OCI-LY7 (cell line): ENCODE results near the gene RPL36A. TPM values are rescaled to one million over a fixed set of nuclear protein-coding genes. Genes with fewer than 3 reads are reported as not detected.
A peak's percentile ranks its signal among the peaks of the same experiment; 100 is the strongest.

ENCODE experiments used
- Bru-seq: library from RNA; stranded (reverse); fragments of 400-500 nt; gene quantifications from one replicate; lab custom pipeline; 2021; lab: Mats Ljungman, UMichigan
- BruChase-seq, 2 experiments: library from RNA; stranded (reverse); fragments of 400-500 nt; gene quantifications; one replicate each; lab custom pipeline; 2021; lab: Mats Ljungman, UMichigan
- BruUV-seq: library from RNA; stranded (reverse); fragments of 400-500 nt; replicated peaks from 2 replicates; lab custom pipeline; 2021; lab: Mats Ljungman, UMichigan
- CTCF ChIA-PET: fragments of 300-600 bp; sonication (Branson Sonifier 250); formaldehyde crosslinking; loops from one replicate; lab custom pipeline; 2022; ENCODE audit warnings: antibody characterized with exemption; ENCODE audit not compliant: unreplicated experiment; lab: Charles Lee
- POLR2A ChIA-PET: fragments of 300-600 bp; sonication (Branson Sonifier 250); formaldehyde crosslinking; loops from one replicate; lab custom pipeline; 2022; ENCODE audit warnings: antibody characterized with exemption; lab: Charles Lee
- DNase-seq: peaks from one replicate; pipeline ENCODE4 v3.0.0-alpha.2; 2015; ENCODE audit warnings: low spot score
- H2AFZ ChIP-seq: fragments of 200-600 bp; sonication (generic), shearing (Covaris generic); 2 replicates; pipeline ENCODE4 v1.6.1; 2014; ENCODE audit warnings: mild to moderate bottlenecking, antibody characterized with exemption, low read length, moderate library complexity
- H3K27ac ChIP-seq: fragments of 200-600 bp; sonication (generic); 2 replicates; pipeline ENCODE4 v1.5.1; 2014; ENCODE audit warnings: mixed run types, low read depth, mild to moderate bottlenecking, moderate library complexity, low read length, inconsistent platforms; ENCODE audit not compliant: poor library complexity, severe bottlenecking
- H3K36me3 ChIP-seq: fragments of 200-600 bp; sonication (generic); 2 replicates; pipeline ENCODE4 v1.6.1; 2014; ENCODE audit warnings: mild to moderate bottlenecking, antibody characterized with exemption, low read length, moderate library complexity, mixed read lengths; ENCODE audit not compliant: insufficient read depth
- H3K4me1 ChIP-seq: fragments of 200-600 bp; sonication (generic); 2 replicates; pipeline ENCODE4 v1.5.1; 2014; ENCODE audit warnings: mild to moderate bottlenecking, low read length; ENCODE audit not compliant: insufficient read depth, poor library complexity, severe bottlenecking
- H3K4me2 ChIP-seq: fragments of 200-600 bp; sonication (generic); 2 replicates; pipeline ENCODE4 v1.6.1; 2014; ENCODE audit warnings: mild to moderate bottlenecking, low read length
- H3K4me3 ChIP-seq: fragments of 200-600 bp; sonication (generic); 2 replicates; pipeline ENCODE4 v1.5.1; 2014; ENCODE audit warnings: mild to moderate bottlenecking, low read depth, low read length; ENCODE audit not compliant: poor library complexity, severe bottlenecking
- H3K79me2 ChIP-seq: fragments of 200-600 bp; sonication (generic); 2 replicates; pipeline ENCODE4 v1.6.1; 2016; ENCODE audit warnings: low read depth, mild to moderate bottlenecking, low read length, moderate library complexity, mixed read lengths; ENCODE audit not compliant: insufficient read depth
- H3K9me2 ChIP-seq: fragments of 200-600 bp; sonication (generic); 2 replicates; pipeline ENCODE4 v1.6.1; 2016; ENCODE audit warnings: mild to moderate bottlenecking, low read length, mixed read lengths; ENCODE audit not compliant: insufficient read depth
- H3K9me3 ChIP-seq: fragments of 200-600 bp; sonication (generic); 2 replicates; pipeline ENCODE4 v1.6.1; 2014; ENCODE audit warnings: mild to moderate bottlenecking, mixed run types, low read length, mixed read lengths
- H4K20me1 ChIP-seq: fragments of 200-600 bp; sonication (generic); 2 replicates; pipeline ENCODE4 v1.6.1; 2014; ENCODE audit warnings: mild to moderate bottlenecking, antibody characterized with exemption, low read length, moderate library complexity, mixed read lengths; ENCODE audit not compliant: insufficient read depth
- EZH2phosphoT487 ChIP-seq: fragments of 200-600 bp; sonication (generic); IDR thresholded peaks from 2 replicates; pipeline ENCODE4 v1.6.1; 2018; ENCODE audit warnings: low read depth, borderline replicate concordance, mild to moderate bottlenecking, mixed run types, antibody characterized with exemption, low read length, moderate library complexity, mixed read lengths
- intact Hi-C: fragments of 100-400 bp; cut with micrococcal nuclease; formaldehyde crosslinking; loops from one replicate; pipeline ENCODE4 v1.10.0; 2022; ENCODE audit not compliant: unreplicated experiment
- long read RNA-seq: library from polyadenylated mRNA; stranded (forward); transcript quantifications from one replicate; pipeline ENCODE4 v2.0.0, GENCODE V29; 2022
- total RNA-seq, 2 experiments: library from RNA; depleted of rRNA in 1 of 2; stranded (reverse); fragments of >200 nt in 1 of 2; shearing (Covaris generic) in 1 of 2; gene quantifications; 2 replicates each; pipeline ENCODE4 v1.2.3, GENCODE V29; 2014 to 2022
- TF ChIP-seq, protein P1 (sequence below): fragments of 200-600 bp; sonication (generic); conservative IDR thresholded peaks from 2 replicates; pipeline ENCODE4 v1.5.1; 2014; ENCODE audit warnings: mild to moderate bottlenecking, antibody characterized with exemption, low read length, moderate library complexity, mixed read lengths

RPL36A gene
- 2,042 and 2,127 TPM in 2 replicates for total RNA-seq (2014; rRNA removed; shearing (Covaris generic))
- 431 and 447 TPM in 2 replicates for total RNA-seq (2022)
- percentile 98 among the genes with signal in this experiment for Bru-seq, nascent RNA
- percentile 94 among the genes with signal in this experiment for BruChase-seq, experiment 1, labeled RNA remaining after a 6-hour chase
- BruChase-seq, experiment 2, labeled RNA remaining after a 2-hour chase = percentile 94 among the genes with signal in this experiment
- long read RNA-seq, transcript RPL36A-203 (5 exons, 910 nt) = major isoform, 164 of 205 reads
- long read RNA-seq, transcript RPL36A-207 (2 exons, 373 nt) = minor isoform, 18 of 205 reads
- long read RNA-seq, partial matches to known transcripts = 13 of 205 reads
- long read RNA-seq, other reads (novel, unspliced or antisense) = 4 of 205 reads

DNA sequence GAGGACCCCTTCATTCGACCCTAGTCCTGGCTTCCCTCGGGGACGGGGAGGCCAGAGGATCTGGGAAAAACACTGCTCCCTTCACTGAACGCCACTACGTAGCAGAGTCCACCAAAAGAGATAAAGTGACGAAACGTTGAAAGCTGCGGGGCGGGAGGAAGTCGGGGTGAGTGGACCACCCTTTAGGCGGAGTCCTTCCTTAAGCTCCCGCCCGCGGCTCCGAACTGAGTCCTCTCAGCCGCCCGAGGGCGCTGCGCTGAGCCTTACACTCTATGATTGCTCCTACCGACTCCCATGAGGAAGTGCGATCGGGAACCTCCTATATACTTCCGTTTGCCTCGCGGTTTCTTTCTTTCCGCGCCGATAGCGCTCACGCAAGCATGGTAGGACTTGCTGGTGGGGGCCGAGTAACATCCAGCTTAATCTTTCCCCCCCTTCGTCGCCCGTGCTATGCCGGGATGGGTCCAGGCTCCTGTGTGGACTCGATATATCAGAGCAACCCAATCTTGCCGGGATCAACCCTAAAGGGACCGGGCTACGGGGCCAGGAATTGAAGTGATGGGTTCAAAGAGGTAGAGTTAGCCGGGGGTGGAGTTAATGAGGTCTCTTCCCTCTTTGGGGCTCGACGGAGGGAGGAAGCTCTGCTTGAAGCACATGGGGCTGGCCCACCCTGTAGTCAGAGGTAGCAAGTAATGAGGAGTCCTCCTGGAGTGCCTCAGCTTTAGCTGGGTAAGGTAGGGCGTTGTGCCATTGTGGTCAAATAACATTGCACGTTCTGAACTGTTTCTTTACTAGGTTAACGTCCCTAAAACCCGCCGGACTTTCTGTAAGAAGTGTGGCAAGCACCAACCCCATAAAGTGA is at the start of gene RPL36A:
Gene RPL36A (plus strand): TSS at position 348 of the 862 bp plus-strand sequence. CDS start 33 bp downstream, at position 381.
- TSS peak; percentile 82 for BruUV-seq
- Histone ChIP-seq H3K4me1 (peaks cover 69% of the 10 kb centered on the region), H3K36me3 (peaks cover 47% of the 10 kb centered on the region), H3K9me2 (no peaks in the 10 kb centered on the region), H4K20me1 (no peaks in the 10 kb centered on the region), H3K9me3 (no peaks in the 10 kb centered on the region), H3K4me3 (peak within 1 kb of the TSS; percentile 98), H3K79me2 (peaks cover 41% of the 10 kb centered on the region), H2AFZ (peak within 1 kb of the TSS; percentile 86; the same call in 1 of the 2 replicates), H3K4me2 (peak within 1 kb of the TSS; percentile 86), H3K27ac (peak within 1 kb of the TSS; percentile 88)
- CTCF ChIA-PET = interaction anchor here (0.5 kb wide), 1 partner anchor 231 kb away, joined by 5 read pairs; no protein-coding TSS in a partner anchor
- no peak for TF ChIP-seq EZH2phosphoT487
- TF ChIP-seq, protein P1, sequence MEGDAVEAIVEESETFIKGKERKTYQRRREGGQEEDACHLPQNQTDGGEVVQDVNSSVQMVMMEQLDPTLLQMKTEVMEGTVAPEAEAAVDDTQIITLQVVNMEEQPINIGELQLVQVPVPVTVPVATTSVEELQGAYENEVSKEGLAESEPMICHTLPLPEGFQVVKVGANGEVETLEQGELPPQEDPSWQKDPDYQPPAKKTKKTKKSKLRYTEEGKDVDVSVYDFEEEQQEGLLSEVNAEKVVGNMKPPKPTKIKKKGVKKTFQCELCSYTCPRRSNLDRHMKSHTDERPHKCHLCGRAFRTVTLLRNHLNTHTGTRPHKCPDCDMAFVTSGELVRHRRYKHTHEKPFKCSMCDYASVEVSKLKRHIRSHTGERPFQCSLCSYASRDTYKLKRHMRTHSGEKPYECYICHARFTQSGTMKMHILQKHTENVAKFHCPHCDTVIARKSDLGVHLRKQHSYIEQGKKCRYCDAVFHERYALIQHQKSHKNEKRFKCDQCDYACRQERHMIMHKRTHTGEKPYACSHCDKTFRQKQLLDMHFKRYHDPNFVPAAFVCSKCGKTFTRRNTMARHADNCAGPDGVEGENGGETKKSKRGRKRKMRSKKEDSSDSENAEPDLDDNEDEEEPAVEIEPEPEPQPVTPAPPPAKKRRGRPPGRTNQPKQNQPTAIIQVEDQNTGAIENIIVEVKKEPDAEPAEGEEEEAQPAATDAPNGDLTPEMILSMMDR = peak; percentile 74
- POLR2A ChIA-PET = interaction anchor here (0.8 to 1.8 kb wide), 10 partner anchors 11 to 42 kb away, joined by 3 to 13 read pairs (median 4); partner anchors contain the start of genes GLA, HNRNPH2 and TIMM8A
- intact Hi-C loops = loop anchor here (2.0 kb wide), 2 partner anchors 32 to 42 kb away; partner anchors contain the start of gene TIMM8A
- peak; percentile 91 for DNase-seq

DNA sequence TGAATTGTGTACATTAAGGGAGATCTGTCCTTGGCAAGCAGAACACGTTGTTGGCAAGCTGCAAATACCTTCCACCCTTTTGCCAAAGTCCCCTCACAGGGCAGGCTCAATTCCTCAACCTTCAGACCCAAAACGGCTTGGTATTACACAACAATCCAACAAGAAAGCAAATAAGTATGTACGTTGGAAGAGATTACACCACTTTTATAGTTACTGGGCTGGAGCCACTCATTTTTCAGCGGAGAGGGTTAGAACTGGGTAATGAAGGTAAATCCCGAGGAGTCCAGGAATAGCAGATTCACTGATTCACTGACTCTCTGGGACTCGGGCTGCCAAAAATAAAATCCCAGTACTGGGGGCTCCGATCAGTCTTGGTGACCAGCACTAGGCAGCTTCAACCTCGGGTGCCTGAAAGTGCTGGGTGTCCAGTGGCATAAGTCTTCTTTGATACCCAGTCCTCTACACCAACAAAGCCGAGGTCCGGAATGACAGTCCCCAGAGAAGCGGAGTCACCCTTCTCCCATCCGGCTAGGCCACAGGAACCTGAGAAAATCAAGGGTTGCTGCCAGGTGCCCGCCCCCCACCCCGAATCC is 42.9 kb upstream of the RPL36A start:
- Histone ChIP-seq H4K20me1 (peaks cover 8% of the 10 kb centered on the region; the same call in 1 of the 2 replicates), H3K4me2 (peak overlapping the region; percentile 75), H2AFZ (peak overlapping the region; percentile 70; the same call in 1 of the 2 replicates), H3K9me3 (no peaks in the 10 kb centered on the region), H3K9me2 (no peaks in the 10 kb centered on the region), H3K36me3 (peaks cover 76% of the 10 kb centered on the region), H3K4me1 (peaks cover 24% of the 10 kb centered on the region), H3K27ac (peak overlapping the region; percentile 59), H3K4me3 (peak overlapping the region; percentile 99), H3K79me2 (peaks cover 49% of the 10 kb centered on the region)
- intact Hi-C loops = loop anchor here (2.0 to 5.0 kb wide), 2 partner anchors 43 to 59 kb away; partner anchors contain the start of genes GLA, HNRNPH2 and RPL36A
- no peak for TF ChIP-seq EZH2phosphoT487
- TF ChIP-seq, protein P1 = no peak
- ChIA-PET POLR2A (interaction anchor here (0.6 to 3.2 kb wide), 5 partner anchors 10 to 266 kb away, joined by 3 to 15 read pairs (median 7); partner anchors contain the start of gene BTK), CTCF (no interaction called here)
- no peak for DNase-seq
- BruUV-seq = no TSS peak
